K562 treated with DMSO at 1 percent for 48 hours (cell line): ENCODE measurements around the gene ZNF675. TPM values are rescaled to one million over a fixed set of nuclear protein-coding genes. Genes with fewer than 3 reads are reported as not detected.

Experiments
- total RNA-seq: library from RNA; unstranded; fragments of 300-600 nt; gene quantifications from 2 replicates; pipeline ENCODE4 v1.2.3, GENCODE V29; 2022; ENCODE audit warnings: low replicate concordance; ENCODE audit errors: extremely low read depth

The ZNF675 gene
- total RNA-seq: not detected in 2 replicates

DNA sequence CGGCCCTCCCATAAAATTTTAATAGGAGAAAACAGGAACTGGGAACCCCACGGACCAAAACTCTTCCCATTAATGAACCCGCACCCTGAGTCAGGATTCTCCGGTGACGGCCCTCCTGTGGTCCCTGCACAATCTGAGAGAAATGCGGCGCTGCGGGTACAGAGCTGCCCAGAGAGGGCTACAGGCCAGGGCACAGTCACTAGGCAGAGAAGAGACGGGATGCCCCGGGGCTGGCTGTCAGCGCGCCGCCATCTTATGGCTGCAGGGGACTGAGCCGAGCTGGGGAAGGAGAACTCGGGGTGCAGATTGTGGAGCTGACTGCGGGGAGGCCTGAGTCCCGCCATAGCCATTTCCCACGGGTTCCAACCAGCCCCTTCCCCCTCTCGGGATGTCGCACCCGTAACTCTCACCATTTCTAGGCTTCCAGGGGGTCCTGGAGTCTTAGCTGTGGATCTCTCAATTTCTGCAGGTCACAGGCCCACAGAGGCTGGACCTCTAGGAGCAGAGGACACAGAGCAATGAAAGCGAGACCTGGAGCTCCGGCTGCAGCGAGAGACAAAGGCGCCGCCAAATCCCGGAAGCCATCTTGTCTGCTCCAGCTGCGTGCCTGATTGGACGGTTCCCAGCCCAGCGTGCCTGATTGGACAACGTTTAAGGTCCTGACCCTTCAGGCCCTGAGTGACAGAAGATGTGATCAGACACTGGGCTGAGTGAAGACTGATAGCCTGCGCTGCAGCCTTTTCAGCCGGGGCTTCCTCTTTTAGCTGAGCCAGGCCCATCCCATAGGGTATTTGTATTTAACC lies at the start of gene ZNF675:
Gene ZNF675 (minus strand): TSS at position 592 of the 803 bp plus-strand sequence. CDS start 179 bp downstream, at position 413.

Other genes with a start within 250 kb of the ZNF675 start
- not detected in 2 replicates for gene ZNF681, start 71.7 kb upstream of the ZNF675 start, total RNA-seq
- not detected in 2 replicates for gene ZNF726, start 227.7 kb upstream of the ZNF675 start, total RNA-seq